Measurements from ENCODE around the gene DDX5. TPM values are rescaled to one million over a fixed set of nuclear protein-coding genes. Genes with fewer than 3 reads are reported as not detected.
A peak's percentile ranks its signal among the peaks of the same experiment; 100 is the strongest.

DDX5 gene
- total and polyA plus RNA-seq, 2 donors (not counting 1 experiment from before 2014, with no cell fraction given), result 1,560 to 2,167 TPM

GRCh38 chr17:64459284-64459747 is 46.8 kb downstream of the DDX5 start:
- no peak overlapping the region for H3K27ac Mint-ChIP-seq
- 76% methylated on average over 2 of the region's 6 CpGs for WGBS (ENCODE audit: insufficient coverage)
- ATAC-seq (ENCODE audit: low read depth), result no peak
- intact Hi-C loops (cut with micrococcal nuclease), result no loop called here
- Histone ChIP-seq H3K79me2 (ENCODE audit: control insufficient read depth, insufficient read depth, low read length) (peaks cover 52% of the 10 kb centered on the region), H3K4me1 (ENCODE audit: control insufficient read depth in 2 of 2, insufficient read depth in 2 of 2, low read length in 2 of 2) (peaks cover 39 to 48% of the 10 kb centered on the region in 2 donors), H3K27me3 (replicated peaks in 1 of 4; ENCODE audit: control extremely low read depth in 1 of 4, control insufficient read depth in 3 of 4, insufficient read depth in 4 of 4, low read length in 3 of 4) (no peaks in the 10 kb centered on the region), H3K9me3 (ENCODE audit: control extremely low read depth in 1 of 3, control insufficient read depth in 2 of 3, insufficient read depth in 1 of 3, low read length in 2 of 3) (peaks cover 0 to 3% (median 0%) of the 10 kb centered on the region in 3 donors), H3K4me2 (replicated peaks; ENCODE audit: low read depth, low read length, poor library complexity, severe bottlenecking) (no peak overlapping the region), H3K27ac (ENCODE audit: low read length in 2 of 2) (no peak overlapping the region), H4K20me1 (ENCODE audit: control insufficient read depth, insufficient read depth, low read length, poor library complexity, severe bottlenecking) (no peaks in the 10 kb centered on the region), H2AFZ (ENCODE audit: insufficient read depth, low read depth, low read length, poor library complexity, severe bottlenecking) (no peak overlapping the region), H3K4me3 (ENCODE audit: control extremely low read depth in 1 of 5, extremely low read depth in 1 of 5, insufficient read depth in 1 of 5, low read depth in 2 of 5, low read length in 4 of 5) (no peak overlapping the region), H3K9ac (ENCODE audit: low read length) (no peak overlapping the region), H3K36me3 (replicated peaks in 1 of 2; ENCODE audit: control extremely low read depth in 1 of 2, control insufficient read depth in 1 of 2, extremely low read depth in 1 of 2, insufficient read depth in 2 of 2, low read length in 1 of 2) (peaks cover 0 to 19% of the 10 kb centered on the region in 2 experiments)
- ChIA-PET CTCF (interaction anchor here (0.6 kb wide), 1 partner anchor 790 kb away, joined by 7 read pairs; no protein-coding TSS in a partner anchor), POLR2A (no interaction called here)
- H3K9me3 Mint-ChIP-seq (ENCODE audit: insufficient read depth), result no peaks in the 10 kb centered on the region
- no peak overlapping the region for H3K4me3 Mint-ChIP-seq
- peaks cover 41% of the 10 kb centered on the region for H3K4me1 Mint-ChIP-seq
- no peaks in the 10 kb centered on the region for H3K27me3 Mint-ChIP-seq
- TF ChIP-seq CTCF (IDR thresholded peaks at IDR 0.05) (no peak), EZH2 (IDR thresholded peaks at IDR 0.05; ENCODE audit: borderline replicate concordance, insufficient read depth, low read depth, low read length, poor library complexity, severe bottlenecking) (no peak)
- DNase-seq, result no peak

GRCh38 chr17:64458756-64459155 is 47.3 kb downstream of the DDX5 start:
- ATAC-seq (ENCODE audit: low read depth), result no peak
- TF ChIP-seq EZH2 (IDR thresholded peaks at IDR 0.05; ENCODE audit: borderline replicate concordance, insufficient read depth, low read depth, low read length, poor library complexity, severe bottlenecking), result no peak
- TF ChIP-seq CTCF (IDR thresholded peaks at IDR 0.05), result no peak
- intact Hi-C loops (cut with micrococcal nuclease), result no loop called here
- Histone ChIP-seq H4K20me1 (ENCODE audit: control insufficient read depth, insufficient read depth, low read length, poor library complexity, severe bottlenecking) (no peaks in the 10 kb centered on the region), H3K4me2 (replicated peaks; ENCODE audit: low read depth, low read length, poor library complexity, severe bottlenecking) (no peak overlapping the region), H3K9me3 (ENCODE audit: control extremely low read depth in 1 of 3, control insufficient read depth in 2 of 3, insufficient read depth in 1 of 3, low read length in 2 of 3) (peaks cover 0 to 3% (median 0%) of the 10 kb centered on the region in 3 donors), H3K9ac (ENCODE audit: low read length) (no peak overlapping the region), H3K4me3 (ENCODE audit: control extremely low read depth in 1 of 5, extremely low read depth in 1 of 5, insufficient read depth in 1 of 5, low read depth in 2 of 5, low read length in 4 of 5) (no peak overlapping the region), H3K4me1 (ENCODE audit: control insufficient read depth in 2 of 2, insufficient read depth in 2 of 2, low read length in 2 of 2) (peaks cover 39 to 50% of the 10 kb centered on the region in 2 donors), H2AFZ (ENCODE audit: insufficient read depth, low read depth, low read length, poor library complexity, severe bottlenecking) (no peak overlapping the region), H3K27me3 (replicated peaks in 1 of 4; ENCODE audit: control extremely low read depth in 1 of 4, control insufficient read depth in 3 of 4, insufficient read depth in 4 of 4, low read length in 3 of 4) (no peaks in the 10 kb centered on the region), H3K27ac (ENCODE audit: low read length in 2 of 2) (no peak overlapping the region), H3K36me3 (replicated peaks in 1 of 2; ENCODE audit: control extremely low read depth in 1 of 2, control insufficient read depth in 1 of 2, extremely low read depth in 1 of 2, insufficient read depth in 2 of 2, low read length in 1 of 2) (peaks cover 0 to 21% of the 10 kb centered on the region in 2 experiments), H3K79me2 (ENCODE audit: control insufficient read depth, insufficient read depth, low read length) (peaks cover 58% of the 10 kb centered on the region)
- WGBS (ENCODE audit: insufficient coverage), result 90% methylated on average over 4 of the region's 8 CpGs
- Mint-ChIP-seq H3K27me3 (no peaks in the 10 kb centered on the region), H3K27ac (peak overlapping the region; percentile 34), H3K9me3 (ENCODE audit: insufficient read depth) (no peaks in the 10 kb centered on the region), H3K4me1 (peaks cover 42% of the 10 kb centered on the region), H3K4me3 (peak overlapping the region; percentile 49)
- DNase-seq, result no peak
- ChIA-PET POLR2A (no interaction called here), CTCF (no interaction called here)
